HG03196 (cell line): ENCODE results near the gene IL33.

Source experiments
- ATAC-seq: cut with Tn5 transposase; IDR thresholded peaks from one replicate; pipeline ENCODE4 v1.9.1; 2021; ENCODE audit not compliant: unreplicated experiment

IL33 gene

DNA sequence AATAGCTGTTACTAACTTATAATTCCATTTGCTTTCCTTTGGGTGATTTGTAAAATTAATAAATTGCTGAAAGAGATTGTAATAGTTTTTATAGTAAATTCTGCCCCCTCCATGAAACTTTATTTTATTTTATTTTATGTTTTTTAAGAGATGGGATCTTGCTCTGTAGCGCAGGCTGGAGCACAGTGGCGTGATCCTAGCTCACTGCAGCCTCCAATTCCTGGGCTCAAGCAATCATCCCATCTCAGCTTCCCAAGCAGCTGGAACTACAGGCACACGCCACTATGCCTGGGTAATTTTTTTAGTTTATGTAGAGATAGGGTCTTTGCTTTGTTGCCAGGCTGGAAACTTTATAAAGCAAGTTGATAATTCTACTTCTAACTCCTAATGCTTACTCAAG lies 395 bp downstream of the IL33 start:
- no peak for ATAC-seq

- ATAC-seq: no peak
Measured at GRCh38 chr9:6216951-6217350, 1.3 kb downstream of the IL33 start.

DNA sequence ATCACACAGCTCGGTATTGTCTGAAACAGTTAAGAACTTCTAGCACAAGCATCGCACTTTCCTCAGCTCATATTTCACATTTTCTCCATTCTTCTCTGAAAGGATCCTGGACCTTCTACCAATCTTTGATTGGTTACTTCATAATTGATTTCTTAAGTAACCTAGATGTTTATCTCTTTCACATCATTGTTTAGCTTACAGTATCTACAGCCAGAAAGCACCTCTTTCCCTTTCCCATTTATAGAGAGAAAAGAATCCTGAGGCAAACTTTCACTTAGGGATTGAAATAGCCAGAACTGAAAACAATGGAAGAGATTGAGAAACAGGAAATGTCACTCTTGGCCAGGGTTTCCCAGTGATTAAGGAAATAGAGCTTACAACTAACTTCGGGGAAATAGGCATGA lies 2.5 kb downstream of the IL33 start:
- ATAC-seq: no peak

DNA sequence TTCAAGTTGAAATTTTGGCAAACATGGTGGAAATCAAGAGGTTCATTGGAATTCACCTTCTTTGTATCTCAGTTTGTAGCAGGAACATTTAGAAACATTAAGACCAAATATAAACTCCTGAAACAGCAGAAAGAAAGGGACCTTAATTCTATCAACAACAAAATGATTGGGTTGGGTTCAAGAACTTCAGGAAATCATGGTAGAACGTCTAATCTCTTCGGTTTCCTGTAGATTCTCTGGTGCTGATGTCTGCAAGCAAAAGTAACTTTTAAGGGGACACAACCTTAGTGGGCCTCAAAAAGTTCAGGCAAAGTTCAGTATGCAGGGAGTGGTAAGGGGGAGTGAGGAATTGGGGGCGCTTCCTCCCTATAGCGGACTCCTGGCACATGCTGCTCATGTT lies 3.4 kb downstream of the IL33 start:
- no peak for ATAC-seq

GRCh38 chr9:6219981-6220380 lies 4.4 kb downstream of the IL33 start:
- no peak for ATAC-seq

DNA sequence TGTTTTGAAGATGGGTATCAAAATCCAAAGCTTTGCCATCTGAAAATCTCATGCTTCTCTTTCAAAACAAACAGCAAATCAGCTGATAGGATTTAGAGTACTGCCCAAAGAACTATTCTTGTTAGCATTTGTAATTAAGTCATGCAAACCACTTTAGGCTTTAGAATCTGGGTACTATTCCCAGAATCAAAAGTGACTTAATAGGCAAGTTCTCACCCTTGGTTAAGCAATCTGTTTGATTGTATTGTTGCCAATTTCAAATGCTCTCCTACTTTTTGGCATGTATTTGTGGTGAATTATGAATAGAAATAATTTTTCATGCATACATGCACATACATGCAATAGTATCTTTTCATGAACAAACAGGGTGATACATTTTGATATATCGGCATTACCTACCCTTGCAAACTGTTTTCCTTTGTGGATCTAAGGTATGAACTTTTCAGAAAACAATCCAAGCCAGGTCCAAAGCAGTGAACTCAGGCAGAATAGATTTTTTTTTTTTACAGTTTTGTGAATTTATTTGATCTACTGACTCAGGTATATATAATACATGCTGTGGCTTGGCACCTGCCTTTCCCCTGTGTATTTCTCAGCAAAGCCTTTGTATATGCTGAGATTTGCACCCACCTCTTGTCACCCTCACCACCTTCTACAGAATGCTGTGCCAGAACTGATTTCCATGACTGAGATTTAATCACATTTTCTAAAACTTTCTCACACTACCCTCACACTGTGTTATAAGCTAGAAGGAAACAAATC lies 9.0 kb downstream of the IL33 start:
- no peak for ATAC-seq

GRCh38 chr9:6226696-6227095 lies 11.1 kb downstream of the IL33 start:
- no peak for ATAC-seq

DNA sequence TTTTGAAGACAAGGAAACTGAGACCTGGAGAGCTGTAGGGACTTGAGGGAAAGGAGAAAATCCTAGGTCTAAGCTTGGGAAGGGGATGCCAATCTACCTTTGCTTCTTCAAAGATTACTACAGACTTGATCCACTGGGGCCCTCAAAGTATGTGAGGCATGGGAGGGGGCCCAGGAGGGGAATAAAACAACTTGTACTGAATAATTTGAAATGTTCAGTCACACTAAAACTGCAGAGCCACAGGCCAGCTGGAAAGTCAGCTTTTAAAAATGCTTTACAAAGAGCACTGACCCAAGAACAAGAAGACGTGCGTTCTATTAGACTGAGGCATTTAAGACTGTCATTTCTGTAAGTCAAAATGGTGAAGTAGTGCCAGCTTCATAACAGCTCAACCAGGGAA lies 13.6 kb downstream of the IL33 start:
- no peak for ATAC-seq

DNA sequence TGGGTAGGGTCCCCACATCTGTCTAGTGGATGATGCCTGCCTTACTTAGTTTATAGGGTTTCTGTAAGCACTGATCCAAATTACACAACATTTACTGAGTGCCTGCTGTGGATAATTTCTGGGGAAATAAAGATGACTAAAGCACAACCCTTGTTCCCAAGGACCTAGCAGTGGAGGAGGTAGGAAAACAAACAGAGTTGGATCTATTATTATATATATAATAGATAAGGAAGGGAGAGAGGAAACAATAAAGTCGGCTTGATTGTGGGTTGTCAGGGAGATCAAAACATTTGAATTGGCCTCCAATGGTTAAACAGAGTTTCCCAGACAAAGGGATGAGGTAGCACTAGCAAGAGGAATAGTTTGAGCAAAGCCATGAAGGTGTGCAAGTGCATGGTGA lies 14.0 kb downstream of the IL33 start:
- no peak for ATAC-seq

DNA sequence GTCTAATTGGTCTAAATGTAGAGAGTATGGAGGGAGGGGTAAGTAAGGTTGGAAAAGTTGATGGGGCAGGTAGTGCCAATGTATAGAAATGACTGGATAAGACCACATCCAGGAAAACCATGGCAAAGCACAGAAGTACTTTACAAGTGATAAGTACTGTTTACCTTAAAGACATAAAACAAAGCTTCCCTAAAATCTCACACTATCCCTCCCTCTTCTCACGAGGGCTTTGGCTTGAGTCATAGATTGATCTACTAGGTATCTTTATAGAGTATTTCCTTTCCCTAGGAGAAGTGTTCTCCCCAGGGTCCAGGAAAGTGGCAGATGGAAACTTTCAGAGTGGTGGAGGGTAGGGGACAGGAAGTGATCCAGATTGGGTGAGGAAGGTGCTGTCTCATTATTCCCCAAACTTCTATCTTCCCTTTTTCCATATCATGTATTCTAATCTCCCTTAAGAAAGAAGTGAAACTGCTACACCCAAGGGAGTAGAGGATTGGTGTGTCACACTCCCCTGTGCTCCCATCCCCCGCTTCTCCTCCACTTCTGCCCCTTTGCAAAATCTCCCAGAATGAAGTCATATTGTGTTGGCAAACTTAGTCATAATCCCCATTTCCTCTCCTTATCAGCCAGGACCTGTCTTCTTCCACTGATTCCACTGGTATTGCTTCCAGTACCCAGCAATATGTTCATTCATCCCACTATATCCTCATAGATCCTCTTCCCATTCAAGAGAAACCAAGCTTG lies 14.6 kb downstream of the IL33 start:
- no peak for ATAC-seq

DNA sequence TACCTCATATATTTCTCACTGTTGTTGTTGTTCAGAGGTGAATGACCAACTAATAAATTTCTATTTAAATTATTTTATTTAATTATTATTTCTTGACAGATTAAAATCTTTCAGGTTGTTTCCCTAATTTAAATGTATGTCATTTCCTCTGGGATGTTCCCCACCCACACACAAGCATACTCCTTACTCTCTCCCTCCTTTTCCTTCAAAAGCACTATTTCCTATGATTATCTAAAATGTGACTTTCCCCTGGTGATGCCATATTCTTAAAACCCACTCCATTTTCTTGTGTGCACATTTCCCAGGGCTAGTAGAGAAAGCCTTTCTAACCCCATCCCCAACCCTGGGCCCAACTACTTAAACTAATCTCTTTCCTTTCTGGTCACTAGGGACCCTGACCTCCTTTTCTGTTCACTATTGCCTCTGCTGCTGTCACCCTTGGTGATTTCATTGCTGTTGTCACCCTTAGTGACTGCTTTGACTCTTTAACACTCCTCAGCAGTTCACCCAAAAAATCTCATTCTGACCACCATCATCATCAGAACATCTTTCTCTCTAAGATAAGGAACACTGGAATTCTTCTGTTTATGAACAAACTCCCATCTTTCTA lies 16.8 kb downstream of the IL33 start:
- no peak for ATAC-seq

DNA sequence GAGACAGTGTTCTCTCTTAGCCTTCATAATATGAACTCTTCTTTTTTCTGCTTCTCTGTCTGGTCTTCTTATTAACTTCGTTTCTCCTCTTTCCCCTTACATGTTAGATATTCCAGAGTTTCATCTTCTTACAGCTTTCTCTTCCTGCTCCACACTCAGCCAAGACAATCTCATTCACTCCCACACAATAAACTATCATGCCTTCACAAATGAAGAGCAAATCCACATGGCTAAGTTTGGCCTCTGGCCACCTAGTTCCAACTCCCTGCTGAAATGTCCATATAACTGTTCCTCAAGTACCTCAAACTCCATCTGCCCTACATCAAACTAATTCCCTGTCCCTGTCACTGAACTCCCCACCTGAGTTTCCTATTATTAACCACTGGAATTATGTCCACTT lies 18.4 kb downstream of the IL33 start:
- ATAC-seq: no peak

DNA sequence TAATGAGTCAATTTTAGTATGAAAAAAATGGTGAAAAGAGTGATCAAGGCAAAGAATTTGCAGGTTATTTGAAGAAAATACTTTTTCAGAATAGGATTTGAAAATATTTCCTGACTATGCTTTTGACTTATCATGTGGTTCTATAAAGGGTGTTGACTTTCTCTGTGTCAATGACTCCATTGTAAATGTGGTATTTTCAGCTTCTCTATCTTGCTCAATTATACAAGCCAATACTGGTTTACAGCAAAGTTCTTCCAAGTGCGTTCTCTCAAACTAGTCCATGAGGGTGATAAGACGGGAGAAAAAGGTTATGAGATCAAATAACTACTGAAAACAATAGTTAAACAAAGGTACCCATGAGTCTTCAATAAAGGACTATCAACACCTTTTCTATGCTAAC lies 21.7 kb downstream of the IL33 start:
- no peak for ATAC-seq

- ATAC-seq: no peak
Measured at GRCh38 chr9:6239048-6239461, 23.4 kb downstream of the IL33 start.

DNA sequence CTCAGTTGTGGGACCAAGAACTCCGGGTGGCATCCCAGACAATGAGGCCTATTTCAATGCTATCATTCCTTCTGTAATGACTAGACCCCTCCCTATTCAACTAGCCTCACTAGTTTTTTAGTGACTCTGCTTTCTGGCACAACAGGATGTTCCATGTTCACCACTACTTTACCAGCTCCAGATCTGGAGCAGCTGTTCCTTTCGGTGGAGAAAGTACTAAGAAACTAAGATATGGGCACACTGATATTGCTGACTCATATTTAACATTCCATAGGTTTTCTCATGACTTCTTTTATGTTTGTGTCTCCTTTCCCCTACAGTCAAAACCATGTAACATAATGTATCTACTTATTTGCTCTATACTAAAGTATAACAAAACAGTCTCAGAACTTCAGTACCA lies 24.1 kb downstream of the IL33 start:
- ATAC-seq: no peak

- no peak for ATAC-seq
Measured at GRCh38 chr9:6243746-6244145, 28.1 kb downstream of the IL33 start.

GRCh38 chr9:6247266-6247665 lies 31.7 kb downstream of the IL33 start:
- ATAC-seq: no peak

DNA sequence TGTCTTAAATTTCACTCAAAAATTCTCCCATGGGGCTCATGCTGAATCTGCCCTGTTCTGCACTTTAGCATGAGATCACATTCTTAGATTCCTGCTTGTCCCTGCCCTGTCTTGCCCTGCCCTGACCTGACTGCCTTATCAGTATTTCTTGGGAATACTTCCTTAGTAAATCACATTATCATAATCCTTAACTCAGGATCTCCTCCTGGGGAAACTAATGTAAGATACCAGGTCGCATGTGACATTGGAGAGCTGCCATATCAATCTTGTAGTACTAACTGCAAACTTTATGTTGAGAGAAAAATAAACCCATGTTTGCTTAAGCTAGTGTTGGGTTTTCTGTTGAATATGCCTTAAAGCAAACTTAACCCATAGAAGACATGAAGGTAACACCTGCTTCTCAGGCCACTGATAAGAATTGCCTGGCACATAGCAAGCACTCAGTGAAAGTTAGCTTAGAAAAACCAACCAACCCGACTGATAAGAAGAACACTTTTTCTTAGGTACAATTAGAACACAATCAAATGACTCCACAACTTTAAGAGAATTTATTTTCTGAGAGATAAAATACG lies 53.3 kb downstream of the IL33 start:
- no peak for ATAC-seq

DNA sequence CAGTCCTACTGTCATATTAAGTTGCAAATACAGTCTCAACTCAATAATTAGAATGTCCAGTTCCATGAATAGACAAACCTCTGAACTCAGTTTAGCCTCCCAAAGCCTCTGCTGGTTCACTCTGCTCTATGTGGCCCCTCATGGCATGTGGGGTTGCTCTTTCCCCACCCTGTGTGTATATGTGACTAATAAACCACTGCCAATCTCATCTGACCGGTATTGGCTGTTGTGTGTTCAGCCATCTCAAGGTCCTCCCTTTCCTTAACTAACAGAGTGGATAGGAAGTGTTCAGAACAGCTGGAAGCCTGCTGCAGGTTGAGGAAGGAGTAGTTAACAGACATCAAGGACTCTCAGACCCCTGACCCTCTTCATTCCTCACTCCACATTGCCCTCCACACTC lies 55.3 kb downstream of the IL33 start:
- ATAC-seq: no peak

DNA sequence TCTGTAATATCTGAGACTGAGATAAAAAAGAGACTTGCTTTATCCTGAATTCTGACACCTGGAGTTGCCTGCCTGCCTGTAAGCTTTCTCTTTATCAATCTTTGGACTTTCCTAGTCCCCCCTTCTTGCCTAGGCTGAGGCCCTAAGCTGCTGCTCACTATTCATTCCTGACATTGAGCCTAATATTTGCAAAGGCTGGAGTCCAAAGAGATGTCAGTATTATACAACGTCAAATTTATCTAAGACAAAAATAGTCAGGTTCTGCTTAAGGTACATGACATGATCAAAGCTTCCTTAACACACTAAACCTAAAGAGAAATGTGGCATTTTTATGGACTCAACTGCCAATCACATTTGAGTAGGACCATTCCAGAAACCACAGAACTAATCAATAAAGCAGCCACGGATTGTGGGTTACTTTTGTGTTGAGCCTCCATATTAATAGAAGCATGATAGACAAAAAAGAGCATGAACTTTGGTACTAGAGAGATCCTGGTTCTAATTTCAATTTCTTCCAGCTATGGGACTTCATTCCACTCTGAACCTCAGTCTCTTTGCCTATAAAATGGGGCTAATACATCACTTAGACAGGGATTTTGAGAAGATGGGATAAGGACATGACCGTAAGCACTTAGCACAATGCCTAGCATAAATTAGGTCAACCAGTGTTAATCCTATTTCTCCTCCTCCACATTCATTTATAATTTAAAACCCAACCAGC lies 56.1 kb downstream of the IL33 start:
- no peak for ATAC-seq

DNA sequence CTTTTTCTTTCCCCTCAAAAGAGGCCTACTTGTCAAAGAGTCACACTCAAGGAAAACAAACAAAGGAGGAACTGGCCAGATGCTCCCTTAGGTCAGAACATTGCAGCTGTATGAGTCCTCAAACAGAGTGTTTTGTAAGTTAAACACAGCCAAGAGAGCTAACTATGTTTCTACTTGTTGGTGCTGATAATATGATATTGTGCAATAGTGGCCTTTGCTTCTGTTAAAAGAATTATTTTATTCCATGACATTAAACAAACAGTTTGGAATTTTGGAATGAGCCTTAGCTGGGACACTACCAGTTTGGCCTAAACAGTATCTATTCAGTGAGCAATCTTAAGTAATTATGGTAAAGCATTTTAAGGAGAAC lies 56.6 kb downstream of the IL33 start:
- ATAC-seq: no peak
